ENCODE measurements around the gene SLAMF9.

- TF ChIP-seq CTCF (conservative IDR thresholded peaks at IDR 0.05 in 1 of 2, IDR thresholded peaks at IDR 0.05 in 1 of 2; ENCODE audit: extremely low read depth in 1 of 2, insufficient read depth in 1 of 2, low read depth in 1 of 2, low read length in 2 of 2) = no peak
- TF ChIP-seq EZH2 (IDR thresholded peaks at IDR 0.05; ENCODE audit: borderline replicate concordance, low read length) = no peak
Measured at GRCh38 chr1:159920651-159921050, 33.4 kb downstream of the SLAMF9 start.

All from mammary epithelial cell (primary cell).